IMR-90 (cell line): ENCODE data around the gene ERICH3. TPM values are rescaled to one million over a fixed set of nuclear protein-coding genes. Genes with fewer than 3 reads are reported as not detected.

Source experiments
- ATAC-seq: fragments of 200-7000 bp; cut with Tn5 transposase; 2 replicates; pipeline ENCODE4 v1.9.1; 2020; ENCODE audit warnings: low read depth, mild to moderate bottlenecking, moderate library complexity
- BruUV-seq: library from RNA; stranded (reverse); fragments of 400-500 nt; replicated peaks from 2 replicates; lab custom pipeline; 2021; lab: Mats Ljungman, UMichigan
- CTCF ChIA-PET: fragments of 300-600 bp; formaldehyde crosslinking; extraction: SDS; loops from one replicate; lab custom pipeline; 2021; ENCODE audit warnings: antibody characterized with exemption; lab: Yijun Ruan, JAX
- POLR2A ChIA-PET: fragments of 300-600 bp; sonication (Branson Sonifier 250); formaldehyde crosslinking; loops from one replicate; lab custom pipeline; 2022; ENCODE audit warnings: antibody characterized with exemption; ENCODE audit not compliant: unreplicated experiment; lab: Charles Lee
- DNase-seq: peaks from one replicate; pipeline ENCODE4 v3.0.0; 2013
- H2AFZ ChIP-seq: replicated peaks from 2 replicates; pipeline ENCODE3; 2013; ENCODE audit warnings: low read length, mild to moderate bottlenecking; ENCODE audit not compliant: poor library complexity
- H2AK5ac ChIP-seq: 2 replicates; pipeline ENCODE4 v1.6.1; 2013; ENCODE audit warnings: low read depth, low read length, inconsistent platforms
- H2AK9ac ChIP-seq: replicated peaks from 2 replicates; pipeline ENCODE3; 2013; ENCODE audit warnings: mild to moderate bottlenecking, low read depth, low read length, moderate library complexity; ENCODE audit not compliant: poor library complexity
- H2BK120ac ChIP-seq: 2 replicates; pipeline ENCODE4 v1.6.1; 2013; ENCODE audit warnings: low read depth, low read length, inconsistent platforms
- H2BK15ac ChIP-seq: 3 replicates; pipeline ENCODE4 v1.6.1; 2013; ENCODE audit warnings: low read depth, low read length, inconsistent platforms
- H2BK20ac ChIP-seq: 2 replicates; pipeline ENCODE4 v1.6.1; 2013; ENCODE audit warnings: low read depth, mild to moderate bottlenecking, inconsistent platforms, low read length, moderate library complexity
- H2BK5ac ChIP-seq: 2 replicates; pipeline ENCODE4 v1.6.1; 2013; ENCODE audit warnings: mild to moderate bottlenecking, low read depth, low read length, inconsistent platforms; ENCODE audit not compliant: poor library complexity, severe bottlenecking
- H3K14ac ChIP-seq: replicated peaks from 2 replicates; pipeline ENCODE4 v1.6.1; 2013; ENCODE audit warnings: low read depth, low read length, inconsistent platforms
- H3K18ac ChIP-seq: 2 replicates; pipeline ENCODE4 v1.6.1; 2013; ENCODE audit warnings: low read depth, low read length, control low read depth
- H3K23ac ChIP-seq: 2 replicates; pipeline ENCODE4 v1.6.1; 2013; ENCODE audit warnings: low read depth, low read length, inconsistent platforms
- H3K27ac ChIP-seq: 2 replicates; pipeline ENCODE4 v1.5.1; 2013; ENCODE audit warnings: mild to moderate bottlenecking, control low read depth, low read length; ENCODE audit not compliant: insufficient read depth
- H3K27me3 ChIP-seq: 2 replicates; pipeline ENCODE4 v1.6.1; 2013; ENCODE audit warnings: low read length; ENCODE audit not compliant: control insufficient read depth, insufficient read depth
- H3K36me3 ChIP-seq: 2 replicates; pipeline ENCODE4 v1.6.1; 2013; ENCODE audit warnings: low read length, mixed read lengths; ENCODE audit not compliant: control insufficient read depth, insufficient read depth
- H3K4ac ChIP-seq: 2 replicates; pipeline ENCODE4 v1.6.1; 2013; ENCODE audit warnings: low read depth, low read length, inconsistent platforms
- H3K4me1 ChIP-seq: 2 replicates; pipeline ENCODE4 v1.6.1; 2013; ENCODE audit warnings: low read length, mixed read lengths; ENCODE audit not compliant: control insufficient read depth, insufficient read depth
- H3K4me2 ChIP-seq: 2 replicates; pipeline ENCODE4 v1.6.1; 2013; ENCODE audit warnings: low read depth, mild to moderate bottlenecking, control low read depth, low read length, moderate library complexity
- H3K4me3 ChIP-seq: 2 replicates; pipeline ENCODE4 v1.5.1; 2013; ENCODE audit warnings: low read depth, mild to moderate bottlenecking, control low read depth, low read length, moderate library complexity; ENCODE audit not compliant: insufficient read depth
- H3K56ac ChIP-seq: 2 replicates; pipeline ENCODE4 v1.6.1; 2013; ENCODE audit warnings: low read length, inconsistent platforms; ENCODE audit not compliant: insufficient read depth; ENCODE audit errors: extremely low read depth
- H3K79me1 ChIP-seq, 2 experiments: 2 replicates each; pipeline ENCODE4 v1.6.1; 2013; ENCODE audit warnings: low read length in 2 of 2, inconsistent platforms in 1 of 2, low read depth in 1 of 2
- H3K9ac ChIP-seq: 2 replicates; pipeline ENCODE4 v1.6.1; 2013; ENCODE audit warnings: low read depth, low read length, control low read depth
- H3K9me1 ChIP-seq: 2 replicates; pipeline ENCODE4 v1.6.1; 2013; ENCODE audit warnings: low read length, inconsistent platforms; ENCODE audit not compliant: insufficient read depth
- H3K9me3 ChIP-seq: 2 replicates; pipeline ENCODE4 v1.6.1; 2013; ENCODE audit warnings: low read length; ENCODE audit not compliant: control insufficient read depth, insufficient read depth
- H4K20me1 ChIP-seq: 2 replicates; pipeline ENCODE4 v1.6.1; 2013; ENCODE audit warnings: low read length, inconsistent platforms; ENCODE audit not compliant: insufficient read depth
- H4K5ac ChIP-seq: 2 replicates; pipeline ENCODE4 v1.6.1; 2013; ENCODE audit warnings: mild to moderate bottlenecking, low read depth, low read length, control low read depth
- H4K8ac ChIP-seq, 2 experiments: 2 replicates each; pipeline ENCODE4 v1.6.1; 2013; ENCODE audit warnings: low read depth in 2 of 2, low read length in 2 of 2, control low read depth in 1 of 2, inconsistent platforms in 1 of 2
- H4K91ac ChIP-seq: 2 replicates; pipeline ENCODE4 v1.6.1; 2013; ENCODE audit warnings: low read depth, low read length, inconsistent platforms; ENCODE audit not compliant: insufficient read depth
- CHD1 ChIP-seq: IDR thresholded peaks from 2 replicates; pipeline ENCODE4 v1.6.1; 2012; ENCODE audit warnings: low read depth, low read length, improper control_type of control experiment
- ELK1 ChIP-seq: fragments of 150-350 bp; IDR thresholded peaks from 2 replicates; pipeline ENCODE4 v1.6.1; 2016; ENCODE audit warnings: low read depth, mild to moderate bottlenecking, low read length, moderate library complexity, borderline replicate concordance
- RFX5 ChIP-seq: IDR thresholded peaks from 2 replicates; pipeline ENCODE4 v1.8.0; 2012; ENCODE audit warnings: low read depth, mild to moderate bottlenecking, low read length, moderate library complexity
- USF2 ChIP-seq: fragments of 150-350 bp; IDR thresholded peaks from 2 replicates; pipeline ENCODE4 v1.6.1; 2017; ENCODE audit warnings: mild to moderate bottlenecking, antibody characterized with exemption, low read length, low read depth
- WGBS, 2 experiments: methylation state at CpG; one replicate each; pipeline versions ENCODE4 v1.1.5 to v1.1.7; 2013; ENCODE audit warnings: missing lambda C conversion rate in 2 of 2; ENCODE audit not compliant: insufficient read length in 1 of 2; ENCODE audit errors: extremely low coverage in 2 of 2; 5-methylcytosine and 5-hydroxymethylcytosine counted together
- dilution Hi-C: fragments of 300-500 bp; cut with HindIII; formaldehyde crosslinking; loops from one replicate; pipeline ENCODE4 v1.14.3; 2018; ENCODE audit warnings: low sequenced_read_pairs; ENCODE audit not compliant: unreplicated experiment
- in situ Hi-C: fragments of 300-500 bp; cut with MboI; formaldehyde crosslinking; loops from 3 replicates; pipeline ENCODE4 v1.14.3; 2019; ENCODE audit warnings: low sequenced_read_pairs, inconsistent platforms, mixed read lengths
- intact Hi-C: fragments of 100-400 bp; cut with micrococcal nuclease; formaldehyde crosslinking; loops from 2 replicates; pipeline ENCODE4 v1.10.0; 2022
- polyA plus RNA-seq, 3 experiments: library from polyadenylated mRNA; depleted of rRNA; stranded (reverse); fragments of >200 nt; gene quantifications; 2 replicates each; pipeline ENCODE4 v1.2.3, GENCODE V29; 2012; ENCODE audit warnings: low replicate concordance in 1 of 3
- total RNA-seq: library from RNA; depleted of rRNA; stranded (reverse); fragments of >200 nt; gene quantifications from 2 replicates; pipeline ENCODE4 v1.2.3, GENCODE V29; 2012; rRNA removed

ERICH3 gene
- total and polyA plus RNA-seq, 2 of the 4 experiments (the other 2 are of a cell fraction): not detected

- WGBS, 2 experiments: no CpG with 5 or more reads among the region's 4 CpGs
- DNase-seq: no peak
- Histone ChIP-seq H4K20me1 (no peaks in the 10 kb centered on the region), H3K14ac (no peak overlapping the region), H4K91ac (no peak overlapping the region), H3K9ac (no peak overlapping the region), H4K8ac (no peak overlapping the region), H3K9me3 (no peaks in the 10 kb centered on the region), H2AFZ (no peak overlapping the region), H2BK15ac (no peak overlapping the region), H3K18ac (no peak overlapping the region), H4K5ac (no peak overlapping the region), H3K27ac (no peak overlapping the region), H3K23ac (no peak overlapping the region), H3K4me3 (no peak overlapping the region), H3K4me1 (no peaks in the 10 kb centered on the region), H2AK9ac (no peak overlapping the region), H2AK5ac (no peak overlapping the region), H3K4ac (no peak overlapping the region), H3K27me3 (no peaks in the 10 kb centered on the region), H3K36me3 (no peaks in the 10 kb centered on the region), H3K9me1 (no peaks in the 10 kb centered on the region), H2BK5ac (no peak overlapping the region), H2BK20ac (no peak overlapping the region), H3K56ac (no peak overlapping the region), H3K79me1 (no peaks in the 10 kb centered on the region), H3K4me2 (no peak overlapping the region), H2BK120ac (no peak overlapping the region)
- dilution Hi-C loops: no loop called here
- ChIA-PET POLR2A (no interaction called here), CTCF (no interaction called here)
- in situ Hi-C loops: no loop called here
- BruUV-seq: no TSS peak
- ATAC-seq: no peak
- intact Hi-C loops: no loop called here
- TF ChIP-seq ELK1: no peak
- no peak for TF ChIP-seq CHD1
- no peak for TF ChIP-seq RFX5
- no peak for TF ChIP-seq USF2
Measured at GRCh38 chr1:74522148-74522547, 151.4 kb downstream of the ERICH3 start.

Other genes with a start within 250 kb of the ERICH3 start
- gene LRRC53, start 161.2 kb downstream of the ERICH3 start, total RNA-seq: not detected in 2 replicates
- not detected in 2 replicates for gene LRRC53, start 161.2 kb downstream of the ERICH3 start, polyA plus RNA-seq (2012; rRNA removed)
- gene CRYZ, start 59.3 kb upstream of the ERICH3 start, total RNA-seq: 43.4 and 60.3 TPM in 2 replicates
- 31.4 and 40.6 TPM in 2 replicates for gene CRYZ, start 59.3 kb upstream of the ERICH3 start, polyA plus RNA-seq (2012; rRNA removed)
- 16.5 and 23.9 TPM in 2 replicates for gene TYW3, start 59.4 kb upstream of the ERICH3 start, total RNA-seq
- gene TYW3, start 59.4 kb upstream of the ERICH3 start, polyA plus RNA-seq (2012; rRNA removed): 8.1 and 9.3 TPM in 2 replicates